Calu3 (cell line): ENCODE results near the gene CAP2. TPM values are rescaled to one million over a fixed set of nuclear protein-coding genes. Genes with fewer than 3 reads are reported as not detected.

Experiments used
- BruUV-seq: library from RNA; stranded (reverse); fragments of 400-500 nt; replicated peaks from 2 replicates; lab custom pipeline; 2021; lab: Mats Ljungman, UMichigan
- CTCF ChIA-PET: fragments of 300-600 bp; sonication (Branson Sonifier 250); formaldehyde crosslinking; loops from one replicate; lab custom pipeline; 2022; ENCODE audit warnings: antibody characterized with exemption; lab: Charles Lee
- DNase-seq: peaks from one replicate; pipeline ENCODE4 v3.0.0; 2022
- H3K27ac Mint-ChIP-seq: one replicate; pipeline ENCODE4 v1.8.0; 2022; ENCODE audit warnings: mixed read lengths; ENCODE audit not compliant: unreplicated experiment
- H3K27me3 Mint-ChIP-seq: one replicate; pipeline ENCODE4 v1.8.0; 2022; ENCODE audit warnings: mixed read lengths; ENCODE audit not compliant: unreplicated experiment
- H3K36me3 Mint-ChIP-seq: one replicate; pipeline ENCODE4 v1.8.0; 2022; ENCODE audit warnings: mild to moderate bottlenecking, moderate library complexity, mixed read lengths; ENCODE audit not compliant: insufficient read depth, unreplicated experiment
- H3K4me1 Mint-ChIP-seq: one replicate; pipeline ENCODE4 v1.8.0; 2022; ENCODE audit warnings: mild to moderate bottlenecking, low read depth, mixed read lengths; ENCODE audit not compliant: unreplicated experiment
- H3K4me3 Mint-ChIP-seq: one replicate; pipeline ENCODE4 v1.8.0; 2022; ENCODE audit warnings: mild to moderate bottlenecking, low read depth, moderate library complexity, mixed read lengths; ENCODE audit not compliant: unreplicated experiment
- H3K9me3 Mint-ChIP-seq: one replicate; pipeline ENCODE4 v1.8.0; 2022; ENCODE audit warnings: low read depth, mixed read lengths; ENCODE audit not compliant: unreplicated experiment
- intact Hi-C: fragments of 100-400 bp; cut with micrococcal nuclease; formaldehyde crosslinking; loops from one replicate; pipeline ENCODE4 v1.10.0; 2022; ENCODE audit not compliant: unreplicated experiment
- total RNA-seq: library from RNA; stranded (reverse); gene quantifications from 2 replicates; pipeline ENCODE4 v1.2.3, GENCODE V29; 2022
- TF ChIP-seq, protein P1 (sequence below): fragments of 200-600 bp; IDR thresholded peaks from one replicate; pipeline ENCODE4 v1.8.0; 2022; ENCODE audit warnings: antibody characterized with exemption; ENCODE audit not compliant: unreplicated experiment

Gene CAP2
- total RNA-seq, 1 experiment from 2014 or later: 15.7 TPM

DNA sequence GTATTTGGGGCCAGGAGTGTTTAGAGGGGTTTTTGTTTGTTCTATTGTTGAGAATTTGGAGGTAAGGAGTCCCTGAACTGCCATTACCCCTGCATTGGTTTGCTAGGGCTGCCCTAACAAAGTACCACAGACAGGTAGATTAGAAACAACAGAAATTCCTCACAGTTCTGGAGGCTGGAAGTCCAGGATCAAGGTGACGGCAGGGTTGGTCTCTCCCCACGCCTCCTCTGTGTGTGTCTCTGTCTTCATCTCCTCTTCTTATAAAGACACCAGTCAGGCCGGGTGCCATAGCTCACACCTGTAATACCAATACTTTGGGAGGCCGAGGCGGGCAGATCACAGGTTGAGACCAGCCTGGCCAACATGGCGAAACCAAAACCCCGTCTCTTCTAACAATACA, 109.7 kb downstream of the CAP2 start:
- TF ChIP-seq, protein P1, sequence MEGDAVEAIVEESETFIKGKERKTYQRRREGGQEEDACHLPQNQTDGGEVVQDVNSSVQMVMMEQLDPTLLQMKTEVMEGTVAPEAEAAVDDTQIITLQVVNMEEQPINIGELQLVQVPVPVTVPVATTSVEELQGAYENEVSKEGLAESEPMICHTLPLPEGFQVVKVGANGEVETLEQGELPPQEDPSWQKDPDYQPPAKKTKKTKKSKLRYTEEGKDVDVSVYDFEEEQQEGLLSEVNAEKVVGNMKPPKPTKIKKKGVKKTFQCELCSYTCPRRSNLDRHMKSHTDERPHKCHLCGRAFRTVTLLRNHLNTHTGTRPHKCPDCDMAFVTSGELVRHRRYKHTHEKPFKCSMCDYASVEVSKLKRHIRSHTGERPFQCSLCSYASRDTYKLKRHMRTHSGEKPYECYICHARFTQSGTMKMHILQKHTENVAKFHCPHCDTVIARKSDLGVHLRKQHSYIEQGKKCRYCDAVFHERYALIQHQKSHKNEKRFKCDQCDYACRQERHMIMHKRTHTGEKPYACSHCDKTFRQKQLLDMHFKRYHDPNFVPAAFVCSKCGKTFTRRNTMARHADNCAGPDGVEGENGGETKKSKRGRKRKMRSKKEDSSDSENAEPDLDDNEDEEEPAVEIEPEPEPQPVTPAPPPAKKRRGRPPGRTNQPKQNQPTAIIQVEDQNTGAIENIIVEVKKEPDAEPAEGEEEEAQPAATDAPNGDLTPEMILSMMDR: no peak
- CTCF ChIA-PET: no interaction called here
- Mint-ChIP-seq H3K4me3 (no peak overlapping the region), H3K27me3 (no peaks in the 10 kb centered on the region), H3K9me3 (no peaks in the 10 kb centered on the region), H3K27ac (no peak overlapping the region), H3K4me1 (no peaks in the 10 kb centered on the region), H3K36me3 (peaks cover 4% of the 10 kb centered on the region)
- DNase-seq: no peak
- no TSS peak for BruUV-seq
- intact Hi-C loops: no loop called here

DNA sequence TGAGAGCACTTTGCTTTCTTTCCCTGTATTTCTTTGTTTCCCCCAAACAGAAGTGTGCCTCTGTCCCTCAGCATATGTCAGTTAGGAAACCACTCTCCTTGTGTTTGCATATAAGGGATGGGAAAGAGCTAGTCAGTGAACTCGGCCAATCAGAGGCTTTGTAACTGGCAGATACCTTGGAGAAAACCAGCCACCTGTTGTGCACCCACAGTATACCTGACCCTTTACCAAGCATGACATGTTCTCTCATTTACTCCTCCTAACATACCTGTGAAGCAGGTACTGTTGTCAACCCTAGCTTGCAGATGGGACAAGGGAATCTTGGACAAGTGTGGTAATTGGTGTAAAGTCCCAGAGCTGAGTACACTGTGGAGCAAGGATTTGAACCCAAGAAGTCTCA, 110.6 kb downstream of the CAP2 start:
- Mint-ChIP-seq H3K9me3 (no peaks in the 10 kb centered on the region), H3K27ac (no peak overlapping the region), H3K36me3 (peaks cover 6% of the 10 kb centered on the region), H3K27me3 (no peaks in the 10 kb centered on the region), H3K4me3 (no peak overlapping the region), H3K4me1 (no peaks in the 10 kb centered on the region)
- CTCF ChIA-PET: no interaction called here
- TF ChIP-seq, protein P1: no peak
- intact Hi-C loops: no loop called here
- BruUV-seq: no TSS peak
- DNase-seq: no peak

DNA sequence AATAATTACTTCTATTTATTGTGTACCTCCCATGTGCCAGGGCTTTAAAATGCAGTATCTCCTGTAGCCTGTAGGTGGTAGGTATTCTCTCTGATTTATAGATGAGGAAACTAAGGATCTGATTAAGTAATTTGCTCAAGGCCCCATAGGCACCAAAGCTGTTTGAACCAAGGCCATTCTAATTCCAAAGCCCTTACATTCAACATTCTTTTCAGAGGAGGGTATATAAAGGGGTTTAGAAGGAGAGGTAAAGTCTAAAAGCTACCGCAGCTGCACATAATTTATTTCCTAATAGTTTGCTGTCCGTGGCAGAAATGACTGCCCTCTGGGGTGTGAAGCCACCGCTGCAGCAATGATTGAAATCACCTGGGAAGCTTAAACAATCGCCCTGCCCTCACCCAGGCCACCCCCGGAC, 111.7 kb downstream of the CAP2 start:
- no peak overlapping the region for H3K27ac Mint-ChIP-seq
- H3K36me3 Mint-ChIP-seq: peaks cover 6% of the 10 kb centered on the region
- CTCF ChIA-PET: no interaction called here
- no peak overlapping the region for H3K4me3 Mint-ChIP-seq
- no peak for DNase-seq
- no peaks in the 10 kb centered on the region for H3K27me3 Mint-ChIP-seq
- H3K9me3 Mint-ChIP-seq: no peaks in the 10 kb centered on the region
- TF ChIP-seq, protein P1: no peak
- BruUV-seq: no TSS peak
- intact Hi-C loops: no loop called here
- no peaks in the 10 kb centered on the region for H3K4me1 Mint-ChIP-seq

DNA sequence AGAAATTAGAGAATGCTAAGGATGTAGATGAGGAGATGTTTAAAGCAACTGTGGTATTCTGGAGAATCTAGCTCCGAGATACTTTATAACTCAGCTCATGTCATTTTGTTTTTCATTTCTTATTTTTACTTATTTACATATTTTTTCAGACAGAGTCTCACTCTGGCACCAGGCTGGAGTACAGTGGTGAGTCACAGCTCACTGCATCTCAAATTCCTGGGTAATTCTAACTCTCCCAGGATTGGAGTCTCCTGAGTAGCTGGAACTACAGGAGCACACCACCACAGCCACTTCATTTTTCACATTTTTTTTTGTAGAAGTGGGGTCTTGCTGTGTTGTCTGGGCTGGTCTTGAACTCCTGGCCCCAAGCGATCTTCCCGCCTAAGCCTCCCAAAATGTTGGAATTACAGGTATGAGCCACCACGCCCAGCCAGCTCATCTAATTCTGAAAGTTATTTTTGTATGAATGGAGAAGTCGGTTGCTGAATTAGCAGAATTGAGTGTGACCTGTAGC, 112.4 kb downstream of the CAP2 start:
- Mint-ChIP-seq H3K9me3 (no peaks in the 10 kb centered on the region), H3K4me3 (no peak overlapping the region), H3K27ac (no peak overlapping the region), H3K27me3 (no peaks in the 10 kb centered on the region), H3K4me1 (no peaks in the 10 kb centered on the region), H3K36me3 (peaks cover 6% of the 10 kb centered on the region)
- DNase-seq: no peak
- no TSS peak for BruUV-seq
- CTCF ChIA-PET: no interaction called here
- intact Hi-C loops: no loop called here
- TF ChIP-seq, protein P1: no peak
